B cell (primary cell): ENCODE data around the gene GPX2. TPM values are rescaled to one million over a fixed set of nuclear protein-coding genes. Genes with fewer than 3 reads are reported as not detected.

Source experiments
- ATAC-seq: fragments of 200-7000 bp; cut with Tn5 transposase; one replicate; pipeline ENCODE4 v1.10.0; 2021; ENCODE audit warnings: low read depth, mild to moderate bottlenecking, moderate number of reproducible peaks, moderate library complexity
- CTCF ChIA-PET: fragments of 350-600 bp; sonication (Branson Sonifier 250); formaldehyde crosslinking; loops from one replicate; lab custom pipeline; 2021; ENCODE audit warnings: antibody characterized with exemption, inconsistent platforms; lab: Charles Lee
- POLR2A ChIA-PET: fragments of 350-600 bp; sonication (Branson Sonifier 250); formaldehyde crosslinking; loops from one replicate; lab custom pipeline; 2021; ENCODE audit warnings: antibody characterized with exemption; lab: Charles Lee
- DNase-seq: peaks from one replicate; pipeline ENCODE4 v3.0.0; 2013
- H2AFZ ChIP-seq: 2 replicates; pipeline ENCODE4 v1.6.1; 2012; ENCODE audit warnings: mild to moderate bottlenecking, low read depth, low read length; ENCODE audit not compliant: insufficient read depth, poor library complexity, severe bottlenecking
- H3K27ac ChIP-seq, 2 donors: 1 replicate in 1 of 2; 2 replicates in 1 of 2; pipeline ENCODE4 v1.5.1; 2012 to 2013; ENCODE audit warnings: low read length in 2 of 2, mild to moderate bottlenecking in 2 of 2, moderate library complexity in 1 of 2
- H3K27me3 ChIP-seq, 4 experiments: fragments of 200-600 bp in 1 of 4; sonication (generic) in 1 of 4; replicated peaks in 1 of 4; 1 replicate in 2 of 4; 2 replicates in 2 of 4; pipeline versions ENCODE4 v1.6.1 to v1.7.0; 2013 to 2016; ENCODE audit warnings: low read length in 3 of 4, mild to moderate bottlenecking in 2 of 4, mixed read lengths in 1 of 4, moderate library complexity in 1 of 4; ENCODE audit not compliant: insufficient read depth in 4 of 4, control insufficient read depth in 3 of 4; ENCODE audit errors: control extremely low read depth in 1 of 4
- H3K36me3 ChIP-seq, 2 experiments: replicated peaks in 1 of 2; 1 replicate in 1 of 2; 2 replicates in 1 of 2; pipeline versions ENCODE4 v1.6.1 to v1.7.1; 2013; ENCODE audit warnings: low read length in 1 of 2; ENCODE audit not compliant: insufficient read depth in 2 of 2, control insufficient read depth in 1 of 2; ENCODE audit errors: control extremely low read depth in 1 of 2, extremely low read depth in 1 of 2
- H3K4me1 ChIP-seq, 2 donors: fragments of 200-600 bp in 1 of 2; sonication (generic) in 1 of 2; 1 replicate in 1 of 2; 2 replicates in 1 of 2; pipeline versions ENCODE4 v1.5.1 to v1.6.1; 2013 to 2017; ENCODE audit warnings: low read length in 2 of 2; ENCODE audit not compliant: control insufficient read depth in 2 of 2, insufficient read depth in 2 of 2
- H3K4me2 ChIP-seq: replicated peaks from 2 replicates; pipeline ENCODE3; 2012; ENCODE audit warnings: mild to moderate bottlenecking, low read depth, low read length; ENCODE audit not compliant: poor library complexity, severe bottlenecking
- H3K4me3 ChIP-seq, 5 experiments: fragments of 200-600 bp in 1 of 5; sonication (generic) in 1 of 5; 1 replicate in 3 of 5; 2 replicates in 2 of 5; pipeline versions ENCODE4 v1.5.1 to v1.7.0; 2011 to 2016; ENCODE audit warnings: low read length in 4 of 5, mild to moderate bottlenecking in 4 of 5, low read depth in 2 of 5, control low read depth in 1 of 5, moderate library complexity in 1 of 5; ENCODE audit not compliant: insufficient read depth in 1 of 5; ENCODE audit errors: control extremely low read depth in 1 of 5, extremely low read depth in 1 of 5
- H3K79me2 ChIP-seq: fragments of 200-600 bp; sonication (generic); one replicate; pipeline ENCODE4 v1.6.0; 2016; ENCODE audit warnings: low read length; ENCODE audit not compliant: control insufficient read depth, insufficient read depth
- H3K9ac ChIP-seq: fragments of 200-600 bp; sonication (generic); 2 replicates; pipeline ENCODE4 v1.6.1; 2017; ENCODE audit warnings: mild to moderate bottlenecking, low read length, moderate library complexity
- H3K9me3 ChIP-seq, 3 donors: one replicate each; pipeline versions ENCODE4 v1.6.1 to v1.7.1; 2013; ENCODE audit warnings: low read length in 2 of 3; ENCODE audit not compliant: control insufficient read depth in 2 of 3, insufficient read depth in 1 of 3; ENCODE audit errors: control extremely low read depth in 1 of 3
- H4K20me1 ChIP-seq: 2 replicates; pipeline ENCODE4 v1.6.0; 2012; ENCODE audit warnings: mild to moderate bottlenecking, low read length; ENCODE audit not compliant: insufficient read depth, control insufficient read depth, poor library complexity, severe bottlenecking
- H3K27ac Mint-ChIP-seq: one replicate; pipeline ENCODE4 v1.8.0; 2021; ENCODE audit warnings: mixed read lengths
- H3K27me3 Mint-ChIP-seq: one replicate; pipeline ENCODE4 v1.8.0; 2021; ENCODE audit warnings: mixed read lengths
- H3K4me1 Mint-ChIP-seq: one replicate; pipeline ENCODE4 v1.8.0; 2021; ENCODE audit warnings: mixed read lengths
- H3K4me3 Mint-ChIP-seq: one replicate; pipeline ENCODE4 v1.8.0; 2021; ENCODE audit warnings: mixed read lengths
- H3K9me3 Mint-ChIP-seq: one replicate; pipeline ENCODE4 v1.8.0; 2022; ENCODE audit warnings: mixed read lengths; ENCODE audit not compliant: insufficient read depth
- EZH2 ChIP-seq: IDR thresholded peaks from 2 replicates; pipeline ENCODE4 v1.6.1; 2012; ENCODE audit warnings: borderline replicate concordance, low read depth, mild to moderate bottlenecking, moderate library complexity, low read length; ENCODE audit not compliant: insufficient read depth, poor library complexity, severe bottlenecking
- WGBS: methylation state at CpG from one replicate; pipeline ENCODE4 v1.1.5; 2013; ENCODE audit warnings: missing lambda C conversion rate; ENCODE audit not compliant: insufficient coverage; 5-methylcytosine and 5-hydroxymethylcytosine counted together
- intact Hi-C: fragments of 100-400 bp; cut with micrococcal nuclease; formaldehyde crosslinking; loops from one replicate; pipeline ENCODE4 v1.10.0; 2022
- polyA plus RNA-seq: library from polyadenylated mRNA; depleted of rRNA; stranded (reverse); fragments of >200 nt; gene quantifications from 2 replicates; pipeline ENCODE4 v1.2.3, GENCODE V29; 2012
- total RNA-seq, 2 donors: library from RNA; stranded (reverse); fragments of 120-200 nt in 1 of 2; gene quantifications; 1 replicate in 1 of 2; 2 replicates in 1 of 2; pipeline versions ENCODE4 v1.2.3 to v1.2.4, GENCODE V29; 2013 to 2022
- TF ChIP-seq, protein P1 (sequence below): fragments of 200-600 bp; IDR thresholded peaks from one replicate; pipeline ENCODE4 v1.8.0; 2022; ENCODE audit warnings: antibody characterized with exemption, mild to moderate bottlenecking

Gene GPX2
- total and polyA plus RNA-seq, 2 donors (not counting 1 experiment from before 2014, with no cell fraction given), result not detected

DNA sequence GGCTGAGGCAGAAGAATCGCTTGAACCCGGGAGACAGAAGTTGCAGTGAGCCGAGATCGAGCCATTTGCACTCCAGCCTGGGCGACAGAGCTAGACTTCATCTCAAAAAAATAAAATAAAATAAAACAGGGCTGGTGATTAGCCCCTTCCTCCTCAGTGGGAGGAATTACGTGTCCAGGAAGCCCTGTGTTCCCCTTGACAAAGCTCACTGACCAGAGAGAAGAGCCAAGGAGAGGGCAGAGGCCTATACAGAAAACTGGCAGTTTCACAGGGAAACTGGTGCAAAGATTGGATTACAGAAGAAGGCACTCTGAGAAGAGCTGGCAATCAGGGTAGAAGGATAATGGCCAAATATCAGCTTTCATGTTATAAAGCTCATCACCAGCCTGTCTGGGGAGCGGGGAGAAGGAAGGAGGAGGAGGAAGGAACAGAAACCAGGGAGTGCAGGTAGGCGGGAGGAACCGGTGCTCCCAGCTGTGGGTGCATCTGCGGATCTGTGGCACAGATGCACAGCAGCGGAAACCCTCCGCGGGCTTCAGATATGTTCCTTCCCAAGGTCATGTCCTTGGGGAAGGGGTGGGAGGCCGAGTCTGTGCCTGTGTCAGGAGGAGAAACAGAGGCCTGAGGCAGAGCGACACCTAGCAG is 22.9 kb upstream of the GPX2 start:
- intact Hi-C loops, result no loop called here
- H3K4me1 Mint-ChIP-seq, result no peaks in the 10 kb centered on the region
- H3K4me3 ChIP-seq, result no peak overlapping the region

DNA sequence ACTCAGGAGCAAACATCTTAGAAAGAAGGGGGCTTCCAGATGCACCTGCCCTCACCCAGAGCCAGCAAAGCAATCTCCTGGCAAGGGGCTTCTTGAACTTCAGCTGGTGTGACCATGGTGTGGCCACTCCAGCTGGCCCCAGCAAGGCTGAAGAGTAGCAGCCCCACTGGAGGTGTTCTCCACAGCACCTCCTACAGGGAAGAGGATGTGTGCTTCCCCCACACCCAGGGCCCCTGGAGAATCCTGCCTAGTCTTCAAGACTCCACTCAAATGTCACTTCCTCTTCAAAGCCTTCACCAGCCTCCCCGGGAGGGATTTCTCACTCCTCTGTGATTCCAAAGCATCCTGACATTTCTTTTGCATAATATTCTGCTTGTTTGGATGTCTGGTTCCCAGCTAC is 21.1 kb upstream of the GPX2 start:
- Mint-ChIP-seq H3K27ac (no peak overlapping the region), H3K4me3 (no peak overlapping the region), H3K27me3 (no peaks in the 10 kb centered on the region), H3K9me3 (no peaks in the 10 kb centered on the region), H3K4me1 (no peaks in the 10 kb centered on the region)
- Histone ChIP-seq H3K9ac (no peak overlapping the region), H3K4me2 (no peak overlapping the region), H3K27me3 (no peaks in the 10 kb centered on the region), H3K4me3 (no peak overlapping the region), H4K20me1 (no peaks in the 10 kb centered on the region), H2AFZ (no peak overlapping the region), H3K27ac (no peak overlapping the region), H3K9me3 (no peaks in the 10 kb centered on the region), H3K36me3 (no peaks in the 10 kb centered on the region), H3K4me1 (no peaks in the 10 kb centered on the region), H3K79me2 (no peaks in the 10 kb centered on the region)
- TF ChIP-seq, protein P1, sequence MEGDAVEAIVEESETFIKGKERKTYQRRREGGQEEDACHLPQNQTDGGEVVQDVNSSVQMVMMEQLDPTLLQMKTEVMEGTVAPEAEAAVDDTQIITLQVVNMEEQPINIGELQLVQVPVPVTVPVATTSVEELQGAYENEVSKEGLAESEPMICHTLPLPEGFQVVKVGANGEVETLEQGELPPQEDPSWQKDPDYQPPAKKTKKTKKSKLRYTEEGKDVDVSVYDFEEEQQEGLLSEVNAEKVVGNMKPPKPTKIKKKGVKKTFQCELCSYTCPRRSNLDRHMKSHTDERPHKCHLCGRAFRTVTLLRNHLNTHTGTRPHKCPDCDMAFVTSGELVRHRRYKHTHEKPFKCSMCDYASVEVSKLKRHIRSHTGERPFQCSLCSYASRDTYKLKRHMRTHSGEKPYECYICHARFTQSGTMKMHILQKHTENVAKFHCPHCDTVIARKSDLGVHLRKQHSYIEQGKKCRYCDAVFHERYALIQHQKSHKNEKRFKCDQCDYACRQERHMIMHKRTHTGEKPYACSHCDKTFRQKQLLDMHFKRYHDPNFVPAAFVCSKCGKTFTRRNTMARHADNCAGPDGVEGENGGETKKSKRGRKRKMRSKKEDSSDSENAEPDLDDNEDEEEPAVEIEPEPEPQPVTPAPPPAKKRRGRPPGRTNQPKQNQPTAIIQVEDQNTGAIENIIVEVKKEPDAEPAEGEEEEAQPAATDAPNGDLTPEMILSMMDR, result no peak
- TF ChIP-seq EZH2, result no peak
- no peak for DNase-seq
- ATAC-seq, result no peak
- intact Hi-C loops, result no loop called here
- WGBS, result no CpG with 5 or more reads among the region's 1 CpG
- ChIA-PET POLR2A (interaction anchor here (0.7 kb wide), 1 partner anchor 728 kb away, joined by 6 read pairs; no protein-coding TSS in a partner anchor), CTCF (no interaction called here)

More for the DNA sequence above, 22.9 kb upstream of the GPX2 start:
- H3K36me3 ChIP-seq, result no peaks in the 10 kb centered on the region
- Mint-ChIP-seq H3K27me3 (peaks cover 3% of the 10 kb centered on the region), H3K4me3 (no peak overlapping the region), H3K9me3 (no peaks in the 10 kb centered on the region), H3K27ac (no peak overlapping the region)
- no peaks in the 10 kb centered on the region for H3K9me3 ChIP-seq
- no peaks in the 10 kb centered on the region for H3K4me1 ChIP-seq
- ATAC-seq (no peak), DNase-seq (no peak)
- H3K9ac ChIP-seq, result no peak overlapping the region
- ChIA-PET CTCF (no interaction called here), POLR2A (no interaction called here)
- WGBS, result 87% methylated on average over 8 of the region's 15 CpGs
- H3K27ac ChIP-seq, result no peak overlapping the region
- H4K20me1 ChIP-seq, result no peaks in the 10 kb centered on the region
- H3K79me2 ChIP-seq, result no peaks in the 10 kb centered on the region
- TF ChIP-seq EZH2, result no peak
- TF ChIP-seq, protein P1, result no peak
- H3K27me3 ChIP-seq, result peaks cover 0 to 3% (median 0%) of the 10 kb centered on the region in 4 experiments
- no peak overlapping the region for H2AFZ ChIP-seq
- no peak overlapping the region for H3K4me2 ChIP-seq
